CD4-positive, CD25-positive, alpha-beta regulatory T cell (primary cell): ENCODE results near the gene MYL2. TPM values are rescaled to one million over a fixed set of nuclear protein-coding genes. Genes with fewer than 3 reads are reported as not detected.

Experiments
- ATAC-seq, 2 donors: fragments of 150-1000 bp; cut with Tn5 transposase; one replicate each; pipeline ENCODE4 v1.10.0; 2021; ENCODE audit warnings: low read depth in 2 of 2, moderate number of reproducible peaks in 2 of 2, moderate library complexity in 1 of 2
- DNase-seq, 3 donors: peaks; one replicate each; pipeline versions ENCODE4 v3.0.0 to v3.0.0-alpha.2; 2012 to 2022; ENCODE audit warnings: mixed read lengths in 1 of 3
- H3K27ac ChIP-seq: one replicate; pipeline ENCODE4 v1.7.0; 2013; ENCODE audit warnings: mild to moderate bottlenecking, low read length; ENCODE audit not compliant: insufficient read depth, poor library complexity, severe bottlenecking
- H3K27me3 ChIP-seq: one replicate; pipeline ENCODE4 v1.7.0; 2013; ENCODE audit warnings: low read length; ENCODE audit not compliant: control insufficient read depth, insufficient read depth
- H3K36me3 ChIP-seq: one replicate; pipeline ENCODE4 v1.7.0; 2013; ENCODE audit warnings: mild to moderate bottlenecking, low read length, moderate library complexity; ENCODE audit not compliant: control insufficient read depth, insufficient read depth
- H3K4me1 ChIP-seq: 2 replicates; pipeline ENCODE4 v1.7.0; 2013; ENCODE audit warnings: mild to moderate bottlenecking, low read length; ENCODE audit not compliant: insufficient read depth, control insufficient read depth, poor library complexity, severe bottlenecking
- H3K4me3 ChIP-seq: one replicate; pipeline ENCODE4 v1.7.0; 2013; ENCODE audit warnings: low read depth, mild to moderate bottlenecking, low read length, moderate library complexity
- H3K9me3 ChIP-seq, 2 experiments: 1 replicate in 1 of 2; 2 replicates in 1 of 2; pipeline ENCODE4 v1.7.0; 2013; ENCODE audit warnings: low read length in 2 of 2, mild to moderate bottlenecking in 1 of 2, moderate library complexity in 1 of 2; ENCODE audit not compliant: control insufficient read depth in 2 of 2
- H3K27ac Mint-ChIP-seq, 3 donors: one replicate each; pipeline ENCODE4 v1.8.0; 2020 to 2022; ENCODE audit warnings: mild to moderate bottlenecking in 3 of 3, mixed read lengths in 3 of 3, moderate library complexity in 2 of 3
- H3K27me3 Mint-ChIP-seq: one replicate; pipeline ENCODE4 v1.8.0; 2022; ENCODE audit warnings: mild to moderate bottlenecking, mixed read lengths
- H3K36me3 Mint-ChIP-seq: one replicate; pipeline ENCODE4 v1.8.0; 2020; ENCODE audit warnings: mixed read lengths
- H3K4me1 Mint-ChIP-seq, 4 donors: one replicate each; pipeline ENCODE4 v1.8.0; 2020 to 2022; ENCODE audit warnings: mixed read lengths in 4 of 4, mild to moderate bottlenecking in 1 of 4
- H3K4me3 Mint-ChIP-seq, 4 donors: one replicate each; pipeline ENCODE4 v1.8.0; 2020 to 2022; ENCODE audit warnings: mild to moderate bottlenecking in 4 of 4, mixed read lengths in 4 of 4, moderate library complexity in 3 of 4
- H3K9me3 Mint-ChIP-seq, 7 donors: one replicate each; pipeline ENCODE4 v1.8.0; 2020 to 2022; ENCODE audit warnings: mixed read lengths in 7 of 7, mild to moderate bottlenecking in 3 of 7, moderate library complexity in 2 of 7
- polyA plus RNA-seq, 4 donors: library from polyadenylated mRNA; unstranded; fragments of 300-500 nt; fragmentation: Illumina TruSeq; gene quantifications; one replicate each; pipeline ENCODE4 v1.2.3, GENCODE V29; 2021
- total RNA-seq: library from RNA; stranded (reverse); gene quantifications from one replicate; pipeline ENCODE4 v1.2.3, GENCODE V29; 2022

The MYL2 gene
- total and polyA plus RNA-seq, 5 donors from 2014 or later, result not detected

GRCh38 chr12:110929818-110930217 is 9.4 kb upstream of the MYL2 start:
- Mint-ChIP-seq H3K4me3 (no peak overlapping the region), H3K36me3 (no peaks in the 10 kb centered on the region), H3K27me3 (peaks cover 5% of the 10 kb centered on the region), H3K4me1 (no peaks in the 10 kb centered on the region), H3K9me3 (no peaks in the 10 kb centered on the region), H3K27ac (no peak overlapping the region)
- no peaks in the 10 kb centered on the region for H3K27me3 ChIP-seq
- H3K27ac ChIP-seq, result no peak overlapping the region
- H3K36me3 ChIP-seq, result no peaks in the 10 kb centered on the region
- ATAC-seq (no peak), DNase-seq (no peak)
- no peaks in the 10 kb centered on the region for H3K9me3 ChIP-seq
- no peak overlapping the region for H3K4me3 ChIP-seq
- no peaks in the 10 kb centered on the region for H3K4me1 ChIP-seq

- Mint-ChIP-seq H3K27me3 (peaks cover 4% of the 10 kb centered on the region), H3K27ac (no peak overlapping the region), H3K4me3 (no peak overlapping the region), H3K36me3 (no peaks in the 10 kb centered on the region), H3K4me1 (no peaks in the 10 kb centered on the region), H3K9me3 (no peaks in the 10 kb centered on the region)
- Histone ChIP-seq H3K27ac (no peak overlapping the region), H3K27me3 (no peaks in the 10 kb centered on the region), H3K4me3 (no peak overlapping the region), H3K9me3 (no peaks in the 10 kb centered on the region), H3K4me1 (no peaks in the 10 kb centered on the region), H3K36me3 (no peaks in the 10 kb centered on the region)
- no peak for ATAC-seq
- no peak for DNase-seq
These were observed 8.3 kb upstream of the MYL2 start for GRCh38 chr12:110928700-110929099.

GRCh38 chr12:110927546-110927945 is 7.2 kb upstream of the MYL2 start:
- H3K36me3 ChIP-seq, result no peaks in the 10 kb centered on the region
- no peak for DNase-seq
- Mint-ChIP-seq H3K4me3 (no peak overlapping the region), H3K36me3 (no peaks in the 10 kb centered on the region), H3K27me3 (peaks cover 4% of the 10 kb centered on the region), H3K27ac (no peak overlapping the region), H3K9me3 (no peaks in the 10 kb centered on the region), H3K4me1 (no peaks in the 10 kb centered on the region)
- no peak overlapping the region for H3K27ac ChIP-seq
- ATAC-seq, result no peak
- H3K4me3 ChIP-seq, result no peak overlapping the region
- H3K4me1 ChIP-seq, result no peaks in the 10 kb centered on the region
- H3K9me3 ChIP-seq, result no peaks in the 10 kb centered on the region
- H3K27me3 ChIP-seq, result no peaks in the 10 kb centered on the region

- H3K4me1 Mint-ChIP-seq, result no peaks in the 10 kb centered on the region
- no peak overlapping the region for H3K27ac ChIP-seq
- peaks cover 8% of the 10 kb centered on the region for H3K27me3 Mint-ChIP-seq
- no peak overlapping the region for H3K27ac Mint-ChIP-seq
- no peaks in the 10 kb centered on the region for H3K36me3 ChIP-seq
- H3K36me3 Mint-ChIP-seq, result no peaks in the 10 kb centered on the region
- H3K27me3 ChIP-seq, result no peaks in the 10 kb centered on the region
- no peak overlapping the region for H3K4me3 Mint-ChIP-seq
- H3K4me1 ChIP-seq, result no peaks in the 10 kb centered on the region
- no peaks in the 10 kb centered on the region for H3K9me3 ChIP-seq
- DNase-seq, result no peak
- no peak for ATAC-seq
- H3K4me3 ChIP-seq, result no peak overlapping the region
- no peaks in the 10 kb centered on the region for H3K9me3 Mint-ChIP-seq
These were observed 3.4 kb upstream of the MYL2 start for GRCh38 chr12:110923692-110924334.

GRCh38 chr12:110923192-110923591 is 2.8 kb upstream of the MYL2 start:
- no peaks in the 10 kb centered on the region for H3K4me1 Mint-ChIP-seq
- peaks cover 8% of the 10 kb centered on the region for H3K27me3 Mint-ChIP-seq
- H3K36me3 Mint-ChIP-seq, result no peaks in the 10 kb centered on the region
- Histone ChIP-seq H3K36me3 (no peaks in the 10 kb centered on the region), H3K4me3 (no peak overlapping the region), H3K27me3 (no peaks in the 10 kb centered on the region), H3K27ac (no peak overlapping the region), H3K9me3 (no peaks in the 10 kb centered on the region), H3K4me1 (no peaks in the 10 kb centered on the region)
- DNase-seq (no peak), ATAC-seq (no peak)
- no peak overlapping the region for H3K27ac Mint-ChIP-seq
- H3K4me3 Mint-ChIP-seq, result no peak overlapping the region
- no peaks in the 10 kb centered on the region for H3K9me3 Mint-ChIP-seq

GRCh38 chr12:110922652-110923051 is 2.3 kb upstream of the MYL2 start:
- H3K4me3 Mint-ChIP-seq, result no peak overlapping the region
- ATAC-seq, result no peak

GRCh38 chr12:110921262-110921661 is 883 bp upstream of the MYL2 start:
- Mint-ChIP-seq H3K4me1 (no peaks in the 10 kb centered on the region), H3K27me3 (peaks cover 8% of the 10 kb centered on the region), H3K9me3 (no peaks in the 10 kb centered on the region), H3K27ac (no peak overlapping the region), H3K36me3 (no peaks in the 10 kb centered on the region), H3K4me3 (no peak overlapping the region)
- Histone ChIP-seq H3K36me3 (no peaks in the 10 kb centered on the region), H3K4me1 (no peaks in the 10 kb centered on the region), H3K27ac (no peak overlapping the region), H3K27me3 (no peaks in the 10 kb centered on the region), H3K4me3 (no peak overlapping the region), H3K9me3 (no peaks in the 10 kb centered on the region)
- ATAC-seq (no peak), DNase-seq (no peak)

More at GRCh38 chr12:110922652-110923051, 2.3 kb upstream of the MYL2 start:
- Histone ChIP-seq H3K36me3 (no peaks in the 10 kb centered on the region), H3K4me1 (no peaks in the 10 kb centered on the region), H3K9me3 (no peaks in the 10 kb centered on the region), H3K27ac (no peak overlapping the region), H3K4me3 (no peak overlapping the region), H3K27me3 (no peaks in the 10 kb centered on the region)
- H3K4me1 Mint-ChIP-seq, result no peaks in the 10 kb centered on the region
- H3K9me3 Mint-ChIP-seq, result no peaks in the 10 kb centered on the region
- peaks cover 8% of the 10 kb centered on the region for H3K27me3 Mint-ChIP-seq
- DNase-seq, result no peak
- no peak overlapping the region for H3K27ac Mint-ChIP-seq
- no peaks in the 10 kb centered on the region for H3K36me3 Mint-ChIP-seq

- Mint-ChIP-seq H3K36me3 (no peaks in the 10 kb centered on the region), H3K4me1 (no peaks in the 10 kb centered on the region), H3K27me3 (peaks cover 8% of the 10 kb centered on the region), H3K27ac (no peak overlapping the region), H3K4me3 (no peak overlapping the region), H3K9me3 (no peaks in the 10 kb centered on the region)
- H3K36me3 ChIP-seq, result no peaks in the 10 kb centered on the region
- no peaks in the 10 kb centered on the region for H3K27me3 ChIP-seq
- no peak overlapping the region for H3K27ac ChIP-seq
- H3K4me1 ChIP-seq, result no peaks in the 10 kb centered on the region
- DNase-seq, result no peak
- no peak overlapping the region for H3K4me3 ChIP-seq
- no peaks in the 10 kb centered on the region for H3K9me3 ChIP-seq
- no peak for ATAC-seq
These were observed 659 bp downstream of the MYL2 start for GRCh38 chr12:110919720-110920119.
